Trophoblast cell (in vitro differentiated cells and primary cell): Measurements from ENCODE around the gene CYP27B1.
"Not testable (repeated sequence)": the region's sequence is repeated elsewhere in the genome, so short reads cannot be mapped to it uniquely, and the experiment has no call there.

Experiments used
- DNase-seq, 2 donors: peaks; one replicate each; pipeline ENCODE4 v3.0.0-alpha.2; 2016
- H2AFZ ChIP-seq: 2 replicates; pipeline ENCODE4 v1.6.1; 2013; ENCODE audit warnings: low read length, moderate library complexity, mild to moderate bottlenecking; ENCODE audit not compliant: insufficient read depth, poor library complexity
- H2AK5ac ChIP-seq: 2 replicates; pipeline ENCODE4 v1.6.1; 2013; ENCODE audit warnings: mild to moderate bottlenecking, low read length
- H2BK120ac ChIP-seq: 2 replicates; pipeline ENCODE4 v1.6.1; 2013; ENCODE audit warnings: low read length, mild to moderate bottlenecking, moderate library complexity; ENCODE audit not compliant: insufficient read depth, poor library complexity
- H2BK12ac ChIP-seq: 2 replicates; pipeline ENCODE4 v1.6.1; 2013; ENCODE audit warnings: mild to moderate bottlenecking, low read length, moderate library complexity
- H2BK5ac ChIP-seq: 2 replicates; pipeline ENCODE4 v1.6.1; 2013; ENCODE audit warnings: low read length, low read depth, moderate library complexity, mild to moderate bottlenecking; ENCODE audit not compliant: poor library complexity
- H3K14ac ChIP-seq: 2 replicates; pipeline ENCODE4 v1.6.1; 2013; ENCODE audit warnings: mild to moderate bottlenecking, low read length
- H3K18ac ChIP-seq: 2 replicates; pipeline ENCODE4 v1.6.1; 2013; ENCODE audit warnings: mild to moderate bottlenecking, low read length
- H3K23ac ChIP-seq: 2 replicates; pipeline ENCODE4 v1.6.1; 2013; ENCODE audit warnings: low read length
- H3K27ac ChIP-seq: 2 replicates; pipeline ENCODE4 v1.5.1; 2013; ENCODE audit warnings: low read depth, mild to moderate bottlenecking, inconsistent platforms, low read length, moderate library complexity
- H3K27me3 ChIP-seq: 2 replicates; pipeline ENCODE4 v1.6.1; 2013; ENCODE audit warnings: inconsistent platforms, mild to moderate bottlenecking, low read length, moderate library complexity; ENCODE audit not compliant: insufficient read depth
- H3K36me3 ChIP-seq, 2 experiments: 1 replicate in 1 of 2; 2 replicates in 1 of 2; pipeline ENCODE4 v1.6.1; 2013; ENCODE audit warnings: low read length in 2 of 2, mild to moderate bottlenecking in 2 of 2, moderate library complexity in 1 of 2; ENCODE audit not compliant: insufficient read depth in 2 of 2, control insufficient read depth in 1 of 2
- H3K4ac ChIP-seq: 2 replicates; pipeline ENCODE4 v1.6.1; 2013; ENCODE audit warnings: low read depth, mild to moderate bottlenecking, low read length, moderate library complexity
- H3K4me1 ChIP-seq, 2 experiments: 1 replicate in 1 of 2; 2 replicates in 1 of 2; pipeline ENCODE4 v1.6.1; 2013; ENCODE audit warnings: low read length in 2 of 2, mild to moderate bottlenecking in 2 of 2, moderate library complexity in 1 of 2; ENCODE audit not compliant: insufficient read depth in 2 of 2, control insufficient read depth in 1 of 2
- H3K4me2 ChIP-seq: 2 replicates; pipeline ENCODE4 v1.6.1; 2013; ENCODE audit warnings: inconsistent platforms, mild to moderate bottlenecking, low read length, moderate library complexity
- H3K4me3 ChIP-seq: 2 replicates; pipeline ENCODE4 v1.5.1; 2013; ENCODE audit warnings: mild to moderate bottlenecking, low read depth, low read length, inconsistent platforms
- H3K79me1 ChIP-seq: one replicate; pipeline ENCODE4 v1.6.1; 2013; ENCODE audit warnings: low read length
- H3K79me2 ChIP-seq: 2 replicates; pipeline ENCODE4 v1.6.1; 2013; ENCODE audit warnings: low read length, mild to moderate bottlenecking; ENCODE audit not compliant: control insufficient read depth, insufficient read depth, poor library complexity
- H3K9ac ChIP-seq: 2 replicates; pipeline ENCODE4 v1.6.1; 2013; ENCODE audit warnings: mild to moderate bottlenecking, low read length
- H3K9me3 ChIP-seq: 2 replicates; pipeline ENCODE4 v1.6.1; 2013; ENCODE audit warnings: low read depth, mild to moderate bottlenecking, control low read depth, inconsistent platforms, low read length; ENCODE audit not compliant: insufficient read depth
- H4K12ac ChIP-seq: 2 replicates; pipeline ENCODE4 v1.6.1; 2013; ENCODE audit warnings: low read depth, mild to moderate bottlenecking, low read length, moderate library complexity
- H4K8ac ChIP-seq: 2 replicates; pipeline ENCODE4 v1.6.1; 2013; ENCODE audit warnings: low read depth, mild to moderate bottlenecking, low read length, moderate library complexity
- H4K91ac ChIP-seq: one replicate; pipeline ENCODE4 v1.6.1; 2013; ENCODE audit warnings: low read depth, mild to moderate bottlenecking, low read length, moderate library complexity
- WGBS: extraction: QIAGEN DNeasy Blood & Tissue Kit; methylation state at CpG from one replicate; pipeline ENCODE4 v1.1.7; 2013; ENCODE audit warnings: missing lambda C conversion rate; ENCODE audit not compliant: insufficient read length, insufficient coverage; ENCODE audit errors: extremely low coverage; 5-methylcytosine and 5-hydroxymethylcytosine counted together

The CYP27B1 gene

GRCh38 chr12:57716305-57716704, 50.6 kb downstream of the CYP27B1 start:
- Histone ChIP-seq H3K27ac (no peak overlapping the region), H2AFZ (no peak overlapping the region), H2BK5ac (no peak overlapping the region), H4K8ac (no peak overlapping the region), H3K79me2 (no peaks in the 10 kb centered on the region), H3K4me1 (no peaks in the 10 kb centered on the region), H3K4ac (no peak overlapping the region), H3K36me3 (peaks cover 43 to 52% of the 10 kb centered on the region in 2 experiments), H2BK120ac (no peak overlapping the region), H2BK12ac (no peak overlapping the region), H4K91ac (no peak overlapping the region), H3K4me2 (no peak overlapping the region), H3K4me3 (no peak overlapping the region), H3K18ac (no peak overlapping the region), H3K9me3 (no peaks in the 10 kb centered on the region), H3K79me1 (no peaks in the 10 kb centered on the region), H3K27me3 (no peaks in the 10 kb centered on the region), H3K14ac (no peak overlapping the region), H3K9ac (no peak overlapping the region), H4K12ac (no peak overlapping the region), H2AK5ac (no peak overlapping the region), H3K23ac (no peak overlapping the region)
- whole genome bisulfite sequencing = no CpG with 5 or more reads among the region's 4 CpGs
- DNase-seq = no peak

GRCh38 chr12:57715786-57716185, 51.1 kb downstream of the CYP27B1 start:
- H2BK5ac ChIP-seq = no peak overlapping the region
- no peak overlapping the region for H2BK12ac ChIP-seq
- no peak overlapping the region for H3K4me2 ChIP-seq
- H3K36me3 ChIP-seq = peaks cover 39 to 48% of the 10 kb centered on the region in 2 experiments
- H3K18ac ChIP-seq = no peak overlapping the region
- no peak overlapping the region for H2BK120ac ChIP-seq
- no peaks in the 10 kb centered on the region for H3K79me1 ChIP-seq
- no peak overlapping the region for H4K12ac ChIP-seq
- H4K8ac ChIP-seq = no peak overlapping the region
- WGBS = no CpG with 5 or more reads among the region's 12 CpGs
- no peaks in the 10 kb centered on the region for H3K27me3 ChIP-seq
- no peak for DNase-seq
- H2AK5ac ChIP-seq = no peak overlapping the region
- no peak overlapping the region for H3K14ac ChIP-seq
- no peak overlapping the region for H3K4me3 ChIP-seq
- H3K79me2 ChIP-seq = no peaks in the 10 kb centered on the region
- no peak overlapping the region for H3K9ac ChIP-seq
- H4K91ac ChIP-seq = no peak overlapping the region
- no peak overlapping the region for H2AFZ ChIP-seq
- H3K9me3 ChIP-seq = no peaks in the 10 kb centered on the region
- H3K4me1 ChIP-seq = no peaks in the 10 kb centered on the region
- H3K27ac ChIP-seq = no peak overlapping the region
- no peak overlapping the region for H3K4ac ChIP-seq
- no peak overlapping the region for H3K23ac ChIP-seq

- H3K79me1 ChIP-seq, H3K18ac ChIP-seq, H3K4me3 ChIP-seq, H2AK5ac ChIP-seq, H3K4me2 ChIP-seq, H3K27ac ChIP-seq, H4K91ac ChIP-seq, H4K12ac ChIP-seq, H2AFZ ChIP-seq, H3K14ac ChIP-seq, DNase-seq, H2BK12ac ChIP-seq, H3K4ac ChIP-seq, H3K23ac ChIP-seq, H3K4me1 ChIP-seq, H4K8ac ChIP-seq, H2BK5ac ChIP-seq, H3K27me3 ChIP-seq, H3K9me3 ChIP-seq, H3K79me2 ChIP-seq, H3K9ac ChIP-seq, H2BK120ac ChIP-seq: not testable (repeated sequence)
- WGBS = no CpG with 5 or more reads among the region's 6 CpGs
- H3K36me3 ChIP-seq = peaks cover 33 to 42% of the 10 kb centered on the region in 2 experiments
These were observed 51.7 kb downstream of the CYP27B1 start for GRCh38 chr12:57715036-57715748.

GRCh38 chr12:57713209-57713608, 53.7 kb downstream of the CYP27B1 start:
- no peak overlapping the region for H3K4me3 ChIP-seq
- H2BK12ac ChIP-seq = no peak overlapping the region
- no peak overlapping the region for H3K4ac ChIP-seq
- H2BK5ac ChIP-seq = no peak overlapping the region
- H4K91ac ChIP-seq = no peak overlapping the region
- no peak overlapping the region for H2BK120ac ChIP-seq
- no peak overlapping the region for H4K12ac ChIP-seq
- no peak overlapping the region for H3K4me2 ChIP-seq
- H4K8ac ChIP-seq = no peak overlapping the region
- H3K79me2 ChIP-seq = no peaks in the 10 kb centered on the region
- H3K18ac ChIP-seq = no peak overlapping the region
- WGBS = no CpG with 5 or more reads among the region's 5 CpGs
- peaks cover 19 to 23% of the 10 kb centered on the region in 2 experiments for H3K36me3 ChIP-seq
- no peaks in the 10 kb centered on the region for H3K9me3 ChIP-seq
- no peak overlapping the region for H2AK5ac ChIP-seq
- no peak overlapping the region for H3K23ac ChIP-seq
- H3K27ac ChIP-seq = no peak overlapping the region
- no peaks in the 10 kb centered on the region for H3K4me1 ChIP-seq
- no peak overlapping the region for H3K14ac ChIP-seq
- no peak overlapping the region for H2AFZ ChIP-seq
- H3K27me3 ChIP-seq = no peaks in the 10 kb centered on the region
- H3K9ac ChIP-seq = no peak overlapping the region
- peak; percentile 95 to 97 for DNase-seq
- no peaks in the 10 kb centered on the region for H3K79me1 ChIP-seq
